NCI-H1092 treated with DMSO at 0.1 percent for 48 hours (cell line): ENCODE measurements around the gene RNF114.

Source experiments
- DNase-seq: peaks from one replicate; lab custom pipeline; 2025; lab: John Stamatoyannopoulos, UW

The RNF114 gene

GRCh38 chr20:49904440-49905214 lies 31.6 kb upstream of the RNF114 start:
- DNase-seq: no peak

- no peak for DNase-seq
These were observed 30.6 kb upstream of the RNF114 start for GRCh38 chr20:49905415-49906091.

- DNase-seq: no peak
These were observed 30.0 kb upstream of the RNF114 start for GRCh38 chr20:49906101-49906604.

- no peak for DNase-seq
These were observed 29.5 kb upstream of the RNF114 start for GRCh38 chr20:49906615-49907154.

- DNase-seq: no peak
These were observed 28.6 kb upstream of the RNF114 start for GRCh38 chr20:49907405-49908257.

- DNase-seq: no peak
These were observed 28.0 kb upstream of the RNF114 start for GRCh38 chr20:49908258-49908565.

- no peak for DNase-seq
These were observed 26.5 kb upstream of the RNF114 start for GRCh38 chr20:49909499-49910339.

- no peak for DNase-seq
These were observed 25.9 kb upstream of the RNF114 start for GRCh38 chr20:49910340-49910706.

GRCh38 chr20:49913399-49914047 lies 22.7 kb upstream of the RNF114 start:
- no peak for DNase-seq

- no peak for DNase-seq
These were observed 21.7 kb upstream of the RNF114 start for GRCh38 chr20:49914310-49915117.

- no peak for DNase-seq
These were observed 21.1 kb upstream of the RNF114 start for GRCh38 chr20:49915118-49915379.

GRCh38 chr20:49915380-49916145 lies 20.6 kb upstream of the RNF114 start, which contains the start of gene SPATA2:
Gene SPATA2, minus strand, starts transcription at chr20:49915529. Its CDS starts 7,039 bp downstream, at chr20:49908490.
- peak; percentile 93 for DNase-seq

- peak; percentile 65 for DNase-seq
These were observed 19.8 kb upstream of the RNF114 start for GRCh38 chr20:49916146-49917002.

- DNase-seq: no peak
These were observed 17.8 kb upstream of the RNF114 start for GRCh38 chr20:49918446-49918845.

- no peak for DNase-seq
These were observed 17.2 kb upstream of the RNF114 start for GRCh38 chr20:49919009-49919408.

- no peak for DNase-seq
These were observed 16.7 kb upstream of the RNF114 start for GRCh38 chr20:49919461-49919860.

- DNase-seq: no peak
These were observed 11.9 kb upstream of the RNF114 start for GRCh38 chr20:49924247-49924646.

- DNase-seq: no peak
These were observed 10.2 kb upstream of the RNF114 start for GRCh38 chr20:49925901-49926454.
